ENCODE data around the gene PSD2.

GRCh38 chr5:139847091-139847490, 51.5 kb downstream of the PSD2 start:
- TF ChIP-seq CTCF (IDR thresholded peaks at IDR 0.05): no peak
- no peak for TF ChIP-seq POLR2A (IDR thresholded peaks at IDR 0.05)

All from right lobe of liver (tissue), 4 donors.